RKO (cell line): ENCODE results near the gene DHX9.
A peak's percentile ranks its signal among the peaks of the same experiment; 100 is the strongest.

ENCODE experiments used
- DNase-seq: peaks from one replicate; pipeline ENCODE4 v3.0.0-alpha.2; 2016; ENCODE audit warnings: low spot score

DHX9 gene

GRCh38 chr1:182839209-182840066, at the start of gene DHX9:
TSS of gene DHX9 (plus strand) at chr1:182839347. CDS start at chr1:182842567, 3,220 bp downstream.
- peak; percentile 90 for DNase-seq

- DNase-seq: no peak
Measured at GRCh38 chr1:182791281-182792179, 47.6 kb upstream of the DHX9 start.

GRCh38 chr1:182794091-182794490, 45.1 kb upstream of the DHX9 start:
- DNase-seq: no peak

- DNase-seq: no peak
Measured at GRCh38 chr1:182794676-182795201, 44.4 kb upstream of the DHX9 start.

GRCh38 chr1:182795563-182796228, 43.5 kb upstream of the DHX9 start:
- no peak for DNase-seq

- no peak for DNase-seq
Measured at GRCh38 chr1:182802006-182802803, 36.9 kb upstream of the DHX9 start.

GRCh38 chr1:182803846-182804245, 35.3 kb upstream of the DHX9 start:
- no peak for DNase-seq

- no peak for DNase-seq
Measured at GRCh38 chr1:182806015-182806678, 33.0 kb upstream of the DHX9 start.

GRCh38 chr1:182807907-182808306, 31.2 kb upstream of the DHX9 start:
- DNase-seq: no peak

- DNase-seq: peak; percentile 10
Measured at GRCh38 chr1:182809414-182809957, 29.7 kb upstream of the DHX9 start.

- DNase-seq: no peak
Measured at GRCh38 chr1:182811975-182812722, 27.0 kb upstream of the DHX9 start.

GRCh38 chr1:182816863-182817262, 22.3 kb upstream of the DHX9 start:
- no peak for DNase-seq

- no peak for DNase-seq
Measured at GRCh38 chr1:182817802-182818201, 21.3 kb upstream of the DHX9 start.

GRCh38 chr1:182823220-182823619, 15.9 kb upstream of the DHX9 start:
- DNase-seq: no peak

- no peak for DNase-seq
Measured at GRCh38 chr1:182826892-182827291, 12.3 kb upstream of the DHX9 start.

GRCh38 chr1:182829285-182829932, 9.7 kb upstream of the DHX9 start:
- no peak for DNase-seq

- peak; percentile 82 for DNase-seq
Measured at GRCh38 chr1:182833271-182833670, 5.9 kb upstream of the DHX9 start.

GRCh38 chr1:182834326-182834725, 4.8 kb upstream of the DHX9 start:
- DNase-seq: no peak

- no peak for DNase-seq
Measured at GRCh38 chr1:182835806-182836205, 3.3 kb upstream of the DHX9 start.
